ENCODE data around the gene SHC4.

DNA sequence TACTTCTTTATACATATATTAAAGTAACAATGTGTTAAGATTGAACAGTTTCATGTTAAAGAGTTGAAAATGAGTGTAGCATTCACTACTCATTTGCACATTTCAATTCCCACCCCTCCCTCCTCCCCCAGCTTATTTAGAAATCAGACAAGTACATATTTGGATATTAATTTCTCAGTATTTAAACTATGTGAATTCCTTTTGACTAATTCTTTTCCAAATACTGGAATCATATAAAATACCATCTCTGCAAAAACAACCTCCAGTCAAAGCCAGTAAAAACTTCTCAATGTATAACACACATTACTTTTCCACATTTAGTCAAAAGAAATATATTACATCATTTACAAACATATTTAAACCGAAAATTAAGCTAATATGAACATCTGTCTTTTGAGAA, 25.5 kb upstream of the SHC4 start:
- TF ChIP-seq, protein P1, sequence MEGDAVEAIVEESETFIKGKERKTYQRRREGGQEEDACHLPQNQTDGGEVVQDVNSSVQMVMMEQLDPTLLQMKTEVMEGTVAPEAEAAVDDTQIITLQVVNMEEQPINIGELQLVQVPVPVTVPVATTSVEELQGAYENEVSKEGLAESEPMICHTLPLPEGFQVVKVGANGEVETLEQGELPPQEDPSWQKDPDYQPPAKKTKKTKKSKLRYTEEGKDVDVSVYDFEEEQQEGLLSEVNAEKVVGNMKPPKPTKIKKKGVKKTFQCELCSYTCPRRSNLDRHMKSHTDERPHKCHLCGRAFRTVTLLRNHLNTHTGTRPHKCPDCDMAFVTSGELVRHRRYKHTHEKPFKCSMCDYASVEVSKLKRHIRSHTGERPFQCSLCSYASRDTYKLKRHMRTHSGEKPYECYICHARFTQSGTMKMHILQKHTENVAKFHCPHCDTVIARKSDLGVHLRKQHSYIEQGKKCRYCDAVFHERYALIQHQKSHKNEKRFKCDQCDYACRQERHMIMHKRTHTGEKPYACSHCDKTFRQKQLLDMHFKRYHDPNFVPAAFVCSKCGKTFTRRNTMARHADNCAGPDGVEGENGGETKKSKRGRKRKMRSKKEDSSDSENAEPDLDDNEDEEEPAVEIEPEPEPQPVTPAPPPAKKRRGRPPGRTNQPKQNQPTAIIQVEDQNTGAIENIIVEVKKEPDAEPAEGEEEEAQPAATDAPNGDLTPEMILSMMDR (IDR thresholded peaks at IDR 0.05; ENCODE audit: insufficient read depth, low read length, poor library complexity, severe bottlenecking): no peak
- TF ChIP-seq EZH2phosphoT487 (conservative IDR thresholded peaks at IDR 0.05; ENCODE audit: low read length): no peak

Measured in SU-DHL-6 (cell line).